ENCODE results near the gene DNM1L. TPM values are rescaled to one million over a fixed set of nuclear protein-coding genes. Genes with fewer than 3 reads are reported as not detected.

Gene DNM1L
- total and polyA plus RNA-seq, 9 of the 15 experiments (the other 6 are each of a cell fraction or from before 2014, with no cell fraction given): 24.1 to 82.8 (median 61.5) TPM

DNA sequence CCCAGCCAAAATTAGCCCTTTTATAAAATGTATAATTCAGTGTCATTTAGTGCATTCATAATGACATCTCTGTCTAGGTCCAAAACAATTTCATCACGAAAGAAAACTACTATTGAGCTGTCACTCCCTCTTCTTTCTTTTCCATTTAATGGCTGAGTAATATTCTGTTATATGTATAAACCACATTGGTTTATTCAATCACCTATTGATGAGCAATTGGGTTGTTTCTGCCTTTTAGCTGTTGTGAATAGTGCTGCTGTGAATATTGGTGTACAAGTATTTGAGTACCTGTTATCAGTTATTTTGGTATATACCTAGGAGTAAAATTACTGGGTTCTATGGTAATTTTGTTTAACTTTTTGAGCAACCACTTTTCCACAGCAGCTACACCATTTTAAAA is 7.2 kb downstream of the DNM1L start:
- Histone ChIP-seq H3K4me2 (ENCODE audit: insufficient read depth, low read length) (no peak overlapping the region), H4K20me1 (replicated peaks; ENCODE audit: control insufficient read depth, insufficient read depth, low read length) (no peaks in the 10 kb centered on the region), H3K27me3 (ENCODE audit: control insufficient read depth in 2 of 2, insufficient read depth in 2 of 2, low read length in 2 of 2) (no peaks in the 10 kb centered on the region), H3K4me1 (replicated peaks in 1 of 2; ENCODE audit: control insufficient read depth in 2 of 2, insufficient read depth in 2 of 2, low read length in 2 of 2) (peaks cover 4 to 6% of the 10 kb centered on the region in 2 experiments; a peak in 3 of 5 replicates), H3K79me2 (ENCODE audit: control insufficient read depth, insufficient read depth, low read length) (peaks cover 94% of the 10 kb centered on the region), H3K9me1 (ENCODE audit: control insufficient read depth, insufficient read depth, low read length) (no peaks in the 10 kb centered on the region), H3K9me3 (replicated peaks; ENCODE audit: control insufficient read depth, insufficient read depth, low read depth, low read length) (no peaks in the 10 kb centered on the region), H3K27ac (ENCODE audit: extremely low read depth, low read depth, low read length) (no peak overlapping the region), H3K36me3 (ENCODE audit: control insufficient read depth, insufficient read depth, low read length) (peaks cover 21% of the 10 kb centered on the region; the same call in 2 of the 3 replicates), H2AFZ (ENCODE audit: low read depth, low read length) (no peak overlapping the region), H3K4me3 (no peak overlapping the region), H3K9ac (ENCODE audit: insufficient read depth in 1 of 2, low read depth in 2 of 2, low read length in 2 of 2) (no peak overlapping the region)
- no peak for TF ChIP-seq ZNF445 (CRISPR knock-in tag; IDR thresholded peaks at IDR 0.05; ENCODE audit: low read depth)
- TF ChIP-seq CXXC5 (CRISPR knock-in tag; IDR thresholded peaks at IDR 0.05): no peak
- TF ChIP-seq ZKSCAN8 (CRISPR knock-in tag; IDR thresholded peaks at IDR 0.05): no peak
- TF ChIP-seq ARID2 (IDR thresholded peaks at IDR 0.05): no peak
- no peak for TF ChIP-seq NR3C1 (CRISPR knock-in tag; IDR thresholded peaks at IDR 0.05)
- no peak for TF ChIP-seq HNRNPH1 (optimal IDR thresholded peaks at IDR 0.05; ENCODE audit: low read depth, low read length)
- no peak for TF ChIP-seq ZNF280A (IDR thresholded peaks at IDR 0.05; ENCODE audit: low read depth, partially characterized antibody)
- no peak for TF ChIP-seq POLR2B (IDR thresholded peaks at IDR 0.05; ENCODE audit: low read depth, partially characterized antibody)
- no peak for TF ChIP-seq ZNF124 (CRISPR knock-in tag; IDR thresholded peaks at IDR 0.05)
- no peak for TF ChIP-seq SMAD1 (IDR thresholded peaks at IDR 0.05; ENCODE audit: low read depth, low read length, partially characterized antibody)
- no peak for TF ChIP-seq ZNF696 (CRISPR knock-in tag; conservative IDR thresholded peaks at IDR 0.05)
- no peak for TF ChIP-seq STAT5A (IDR thresholded peaks at IDR 0.05; ENCODE audit: borderline replicate concordance, low read length)
- TF ChIP-seq ZNF766 (CRISPR knock-in tag; conservative IDR thresholded peaks at IDR 0.05): no peak
- no peak for TF ChIP-seq PHF8 (IDR thresholded peaks at IDR 0.05; ENCODE audit: borderline replicate concordance, low read length)
- no peak for TF ChIP-seq ZKSCAN1 (IDR thresholded peaks at IDR 0.05; ENCODE audit: low read depth, low read length)
- no peak for TF ChIP-seq EZH2 (IDR thresholded peaks at IDR 0.05; ENCODE audit: borderline replicate concordance, low read depth, low read length)
- no peak for TF ChIP-seq SMARCA5 (IDR thresholded peaks at IDR 0.05)
- TF ChIP-seq MAZ (CRISPR knock-in tag; conservative IDR thresholded peaks at IDR 0.05 in 1 of 2, IDR thresholded peaks at IDR 0.05 in 1 of 2): no peak
- TF ChIP-seq RFX1 (IDR thresholded peaks at IDR 0.05): no peak
- ChIA-PET POLR2A (interaction anchor here (0.6 to 1.4 kb wide), 2 partner anchors 11 to 878 kb away, joined by 3 to 4 read pairs; no protein-coding TSS in a partner anchor), CTCF (ENCODE audit: low intra/inter-chr PET ratio) (no interaction called here)
- intact Hi-C loops (cut with micrococcal nuclease): no loop called here
- BruUV-seq (replicated peaks): no TSS peak
- ATAC-seq (no peak), FAIRE-seq (no peak), DNase-seq (ENCODE audit: extremely low read depth in 1 of 4, low spot score in 3 of 4) (no peak)
- in situ Hi-C loops (cut with MboI): no loop called here
- WGBS (ENCODE audit: insufficient coverage, low coverage, missing lambda C conversion rate): 93% methylated on average over 1 of the region's 1 CpG
